ENCODE measurements around the gene SLC1A6. TPM values are rescaled to one million over a fixed set of nuclear protein-coding genes. Genes with fewer than 3 reads are reported as not detected.

Gene SLC1A6
- total and polyA plus RNA-seq, 7 donors: not detected

DNA sequence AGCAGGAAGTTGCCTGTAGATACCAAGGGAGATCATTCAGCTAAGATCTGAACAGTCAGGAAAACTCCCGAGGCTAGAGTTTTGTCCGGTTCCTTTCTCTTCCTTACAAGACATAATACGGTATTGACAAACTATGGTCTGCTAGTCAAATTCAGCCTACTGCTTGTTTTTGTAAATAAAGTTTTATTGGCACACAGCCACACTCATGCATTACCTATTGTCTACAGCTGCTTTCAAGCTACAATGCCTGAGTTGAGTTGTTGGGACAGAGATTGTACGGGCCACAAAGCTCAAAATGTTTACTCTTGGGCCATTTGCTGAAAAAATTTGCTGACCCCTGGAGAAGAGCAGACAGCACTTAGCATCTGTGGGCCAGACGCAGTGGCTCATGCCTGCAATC is 2.5 kb downstream of the SLC1A6 start:
- Histone ChIP-seq H3K4me3 (no peak overlapping the region), H3K9me3 (no peaks in the 10 kb centered on the region), H3K36me3 (ENCODE audit: insufficient read depth in 1 of 2, low read depth in 1 of 2) (no peaks in the 10 kb centered on the region), H3K27me3 (ENCODE audit: insufficient read depth in 3 of 3, low read length in 2 of 3) (peaks cover 0 to 39% (median 10%) of the 10 kb centered on the region in 3 donors), H3K27ac (no peak overlapping the region), H3K4me1 (no peaks in the 10 kb centered on the region)
- DNase-seq (no peak), ATAC-seq (no peak)
- intact Hi-C loops (cut with DNase I): no loop called here
- WGBS, 3 donors: 40 to 55% (median 45%) methylated on average over 5 of the region's 5 CpGs
- TF ChIP-seq, protein P1, sequence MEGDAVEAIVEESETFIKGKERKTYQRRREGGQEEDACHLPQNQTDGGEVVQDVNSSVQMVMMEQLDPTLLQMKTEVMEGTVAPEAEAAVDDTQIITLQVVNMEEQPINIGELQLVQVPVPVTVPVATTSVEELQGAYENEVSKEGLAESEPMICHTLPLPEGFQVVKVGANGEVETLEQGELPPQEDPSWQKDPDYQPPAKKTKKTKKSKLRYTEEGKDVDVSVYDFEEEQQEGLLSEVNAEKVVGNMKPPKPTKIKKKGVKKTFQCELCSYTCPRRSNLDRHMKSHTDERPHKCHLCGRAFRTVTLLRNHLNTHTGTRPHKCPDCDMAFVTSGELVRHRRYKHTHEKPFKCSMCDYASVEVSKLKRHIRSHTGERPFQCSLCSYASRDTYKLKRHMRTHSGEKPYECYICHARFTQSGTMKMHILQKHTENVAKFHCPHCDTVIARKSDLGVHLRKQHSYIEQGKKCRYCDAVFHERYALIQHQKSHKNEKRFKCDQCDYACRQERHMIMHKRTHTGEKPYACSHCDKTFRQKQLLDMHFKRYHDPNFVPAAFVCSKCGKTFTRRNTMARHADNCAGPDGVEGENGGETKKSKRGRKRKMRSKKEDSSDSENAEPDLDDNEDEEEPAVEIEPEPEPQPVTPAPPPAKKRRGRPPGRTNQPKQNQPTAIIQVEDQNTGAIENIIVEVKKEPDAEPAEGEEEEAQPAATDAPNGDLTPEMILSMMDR (IDR thresholded peaks at IDR 0.05): no peak

DNA sequence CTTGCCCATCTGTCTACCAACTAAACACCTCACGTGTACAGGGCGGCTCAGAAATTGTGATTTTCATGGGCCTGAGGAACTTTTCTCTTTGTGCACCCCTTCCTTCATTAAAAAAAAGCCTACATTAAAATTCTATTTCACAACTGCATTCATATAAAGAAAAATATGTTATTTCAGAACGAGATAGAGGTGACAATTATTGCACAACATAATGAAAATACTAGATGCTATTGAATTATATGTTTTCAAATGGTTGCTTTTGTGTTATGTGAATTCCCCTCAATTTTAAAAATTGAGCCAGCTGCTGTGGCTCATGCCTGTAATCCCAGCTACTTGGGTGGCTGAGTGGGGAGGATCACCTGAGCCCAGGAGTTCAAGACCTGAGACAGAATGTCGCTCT is 5.2 kb downstream of the SLC1A6 start:
- TF ChIP-seq, protein P1 (IDR thresholded peaks at IDR 0.05): no peak
- WGBS, 3 donors: 59 to 68% (median 60%) methylated on average over 4 of the region's 4 CpGs
- Histone ChIP-seq H3K4me3 (no peak overlapping the region), H3K27ac (no peak overlapping the region), H3K4me1 (no peaks in the 10 kb centered on the region), H3K36me3 (ENCODE audit: insufficient read depth in 1 of 2, low read depth in 1 of 2) (no peaks in the 10 kb centered on the region), H3K9me3 (no peaks in the 10 kb centered on the region), H3K27me3 (ENCODE audit: insufficient read depth in 3 of 3, low read length in 2 of 3) (peaks cover 0 to 23% (median 10%) of the 10 kb centered on the region in 3 donors)
- no peak for ATAC-seq
- intact Hi-C loops (cut with DNase I): no loop called here
- no peak for DNase-seq

DNA sequence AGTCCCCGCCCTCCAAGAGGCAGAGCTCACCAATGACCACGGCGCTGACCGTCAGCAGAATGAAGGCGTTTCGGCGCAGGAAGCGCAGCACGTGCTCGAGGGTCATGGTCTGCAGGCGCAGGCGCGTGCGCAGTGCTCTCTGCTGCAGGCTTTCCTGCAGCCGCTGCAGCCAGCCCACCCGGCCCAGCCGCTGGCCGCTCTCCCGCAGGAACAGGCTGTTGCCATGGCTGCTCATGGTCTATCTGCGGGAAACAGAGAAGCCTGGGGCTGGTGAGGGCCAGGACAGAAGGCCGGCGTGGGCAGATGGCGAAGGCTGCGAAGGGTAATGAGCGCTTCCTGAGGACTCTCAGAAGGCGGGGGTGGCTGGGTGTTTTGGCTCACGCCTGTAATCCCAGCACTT is 7.0 kb downstream of the SLC1A6 start:
- DNase-seq (no peak), ATAC-seq (no peak)
- H3K4me1 ChIP-seq: no peaks in the 10 kb centered on the region
- H3K9me3 ChIP-seq: no peaks in the 10 kb centered on the region
- 79 to 80% (median 80%) methylated on average over 27 of the region's 27 CpGs for WGBS, 3 donors
- peaks cover 0 to 13% (median 2%) of the 10 kb centered on the region in 3 donors for H3K27me3 ChIP-seq (ENCODE audit: insufficient read depth in 3 of 3, low read length in 2 of 3)
- no peaks in the 10 kb centered on the region for H3K36me3 ChIP-seq (ENCODE audit: insufficient read depth in 1 of 2, low read depth in 1 of 2)
- TF ChIP-seq, protein P1 (IDR thresholded peaks at IDR 0.05): no peak
- no peak overlapping the region for H3K27ac ChIP-seq
- no peak overlapping the region for H3K4me3 ChIP-seq
- intact Hi-C loops (cut with DNase I): no loop called here

DNA sequence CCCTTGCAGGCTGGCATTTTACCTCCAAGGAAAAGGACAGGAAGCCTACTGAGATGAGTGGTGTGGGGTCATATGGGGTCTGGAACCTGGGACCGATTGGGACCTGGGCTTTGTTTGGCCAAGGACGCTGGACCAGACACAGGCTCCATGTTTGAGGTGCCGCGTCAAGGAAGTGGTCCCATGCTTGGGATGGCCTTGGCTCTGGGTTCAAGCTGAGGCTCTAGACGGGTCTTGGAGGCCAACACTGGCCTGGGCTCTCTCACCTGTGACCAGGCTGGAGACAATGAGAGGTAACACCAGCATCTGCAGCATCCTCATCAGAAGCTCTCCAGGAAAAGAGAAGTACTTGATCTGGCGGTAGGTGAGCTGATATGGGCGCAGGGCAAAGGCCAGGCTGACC is 8.2 kb downstream of the SLC1A6 start:
- DNase-seq (no peak), ATAC-seq (no peak)
- Histone ChIP-seq H3K9me3 (no peaks in the 10 kb centered on the region), H3K27me3 (ENCODE audit: insufficient read depth in 3 of 3, low read length in 2 of 3) (peaks cover 0 to 6% (median 0%) of the 10 kb centered on the region in 3 donors), H3K4me3 (no peak overlapping the region), H3K27ac (no peak overlapping the region), H3K4me1 (no peaks in the 10 kb centered on the region), H3K36me3 (ENCODE audit: insufficient read depth in 1 of 2, low read depth in 1 of 2) (no peaks in the 10 kb centered on the region)
- TF ChIP-seq, protein P1 (IDR thresholded peaks at IDR 0.05): no peak
- WGBS, 3 donors: 73 to 82% (median 74%) methylated on average over 7 of the region's 7 CpGs
- intact Hi-C loops (cut with DNase I): no loop called here

DNA sequence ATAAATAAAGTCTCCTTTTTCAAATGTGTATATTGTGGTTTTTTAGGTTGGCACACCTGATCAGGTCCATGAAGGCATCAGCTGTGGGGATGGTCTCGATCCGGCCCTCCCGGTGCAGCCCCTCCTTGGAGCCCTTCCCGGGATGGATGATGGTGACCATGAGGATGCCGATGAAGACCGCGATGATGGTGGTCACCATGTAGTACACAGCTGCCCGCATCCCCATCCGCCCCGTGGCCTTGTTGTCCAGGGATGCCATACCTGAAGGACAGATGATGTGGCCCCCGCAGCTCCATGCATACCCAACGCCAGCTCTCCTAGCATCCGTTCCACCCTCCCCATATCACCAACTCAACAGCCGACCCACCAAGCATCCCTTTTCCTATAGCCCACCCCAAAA is 11.4 kb downstream of the SLC1A6 start:
- H3K27ac ChIP-seq: no peak overlapping the region
- no peak overlapping the region for H3K4me3 ChIP-seq
- H3K4me1 ChIP-seq: no peaks in the 10 kb centered on the region
- H3K36me3 ChIP-seq (ENCODE audit: insufficient read depth in 1 of 2, low read depth in 1 of 2): no peaks in the 10 kb centered on the region
- TF ChIP-seq, protein P1 (IDR thresholded peaks at IDR 0.05): no peak
- intact Hi-C loops (cut with DNase I): no loop called here
- 92 to 96% (median 94%) methylated on average over 14 of the region's 14 CpGs for WGBS, 3 donors
- DNase-seq (no peak), ATAC-seq (no peak)
- H3K9me3 ChIP-seq: no peaks in the 10 kb centered on the region
- H3K27me3 ChIP-seq (ENCODE audit: insufficient read depth in 3 of 3, low read length in 2 of 3): no peaks in the 10 kb centered on the region
